GM12878 (cell line): Measurements from ENCODE around the gene CCDC17. TPM values are rescaled to one million over a fixed set of nuclear protein-coding genes. Genes with fewer than 3 reads are reported as not detected.
A peak's percentile ranks its signal among the peaks of the same experiment; 100 is the strongest.

Experiments used
- ATAC-seq: fragments of 200-7000 bp; cut with Tn5 transposase; 3 replicates; pipeline ENCODE4 v1.9.1; 2020; ENCODE audit warnings: mild to moderate bottlenecking, moderate library complexity
- BruUV-seq: library from RNA; stranded (reverse); fragments of 400-500 nt; replicated peaks from 2 replicates; lab custom pipeline; 2021; lab: Mats Ljungman, UMichigan
- CTCF ChIA-PET: fragments of 300-600 bp; sonication (Branson Sonifier 250); formaldehyde crosslinking; extraction: SDS; loops from one replicate; lab custom pipeline; 2021; ENCODE audit warnings: inconsistent platforms; lab: Yijun Ruan, JAX
- POLR2A ChIA-PET: fragments of 350-600 bp; formaldehyde crosslinking; extraction: SDS; loops from one replicate; lab custom pipeline; 2021; ENCODE audit warnings: inconsistent platforms; lab: Charles Lee
- RAD21 ChIA-PET: fragments of 300-600 bp; sonication (Branson Sonifier 250); formaldehyde crosslinking; loops from one replicate; lab custom pipeline; 2023; ENCODE audit warnings: antibody characterized with exemption; ENCODE audit not compliant: unreplicated experiment; lab: Charles Lee
- SMC1A ChIA-PET: fragments of 300-600 bp; sonication (Branson Sonifier 250); formaldehyde crosslinking; loops from one replicate; lab custom pipeline; 2023; ENCODE audit not compliant: unreplicated experiment, uncharacterized antibody; lab: Charles Lee
- DNase-seq: peaks from one replicate; pipeline ENCODE4 v3.0.0-alpha.2; 2011; ENCODE audit warnings: low read depth, low spot score
- FAIRE-seq: peaks from 3 replicates; lab custom pipeline; 2011; peaks lifted over from hg19 to GRCh38; lab: Jason Lieb, UNC
- H2AFZ ChIP-seq: 2 replicates; pipeline ENCODE4 v1.6.0; 2011; ENCODE audit warnings: low read depth, low read length, control low read depth; ENCODE audit not compliant: control insufficient read depth
- H3K27ac ChIP-seq: 2 replicates; pipeline ENCODE4 v1.5.1; 2011; ENCODE audit warnings: control low read depth; ENCODE audit not compliant: control insufficient read depth, insufficient read depth
- H3K27me3 ChIP-seq, 2 experiments: replicated peaks in 1 of 2; 2 replicates each; pipeline versions ENCODE4 v1.6.0 to v1.6.1; 2011; ENCODE audit warnings: low read length in 1 of 2; ENCODE audit not compliant: control insufficient read depth in 2 of 2, insufficient read depth in 2 of 2
- H3K36me3 ChIP-seq, 2 experiments: 2 replicates each; pipeline ENCODE4 v1.5.1; 2011; ENCODE audit warnings: low read length in 1 of 2; ENCODE audit not compliant: control insufficient read depth in 2 of 2, insufficient read depth in 2 of 2
- H3K4me1 ChIP-seq: 2 replicates; pipeline ENCODE4 v1.6.1; 2011; ENCODE audit warnings: mild to moderate bottlenecking, low read length, moderate library complexity, mixed read lengths; ENCODE audit not compliant: control insufficient read depth, insufficient read depth
- H3K4me2 ChIP-seq: 2 replicates; pipeline ENCODE4 v1.6.0; 2011; ENCODE audit warnings: control low read depth; ENCODE audit not compliant: control insufficient read depth, insufficient read depth
- H3K4me3 ChIP-seq: fragments of 200-600 bp; sonication (generic); 2 replicates; pipeline ENCODE4 v1.5.1; 2016
- H3K79me2 ChIP-seq: 2 replicates; pipeline ENCODE4 v1.6.0; 2011; ENCODE audit warnings: low read length; ENCODE audit not compliant: control insufficient read depth, insufficient read depth
- H3K9ac ChIP-seq: 2 replicates; pipeline ENCODE4 v1.8.0; 2011; ENCODE audit warnings: low read length, control low read depth, mixed read lengths; ENCODE audit not compliant: control insufficient read depth, insufficient read depth
- H3K9me3 ChIP-seq: replicated peaks from 3 replicates; pipeline ENCODE4 v1.5.1; 2011; ENCODE audit warnings: mild to moderate bottlenecking, low read length; ENCODE audit not compliant: control insufficient read depth, insufficient read depth
- H4K20me1 ChIP-seq: 2 replicates; pipeline ENCODE4 v1.6.0; 2011; ENCODE audit not compliant: control insufficient read depth, insufficient read depth
- ASH2L ChIP-seq: fragments of 300-600, 200-600 bp; sonication (generic); IDR thresholded peaks from 2 replicates; pipeline ENCODE4 v1.6.1; 2017; ENCODE audit warnings: low read depth, mild to moderate bottlenecking, borderline replicate concordance
- ATF3 ChIP-seq: IDR thresholded peaks from 2 replicates; pipeline ENCODE4 v1.6.1; 2011; ENCODE audit warnings: low read depth, mild to moderate bottlenecking, low read length, moderate library complexity, borderline replicate concordance; ENCODE audit errors: extremely low read depth
- CHD2 ChIP-seq: IDR thresholded peaks from 2 replicates; pipeline ENCODE4 v1.6.1; 2011; ENCODE audit warnings: low read depth, low read length, improper control_type of control experiment, borderline replicate concordance
- CHD4 ChIP-seq: fragments of 200-600 bp; sonication (generic); IDR thresholded peaks from 2 replicates; pipeline ENCODE4 v1.6.1; 2016; ENCODE audit warnings: mild to moderate bottlenecking
- CREM ChIP-seq: IDR thresholded peaks from 2 replicates; pipeline ENCODE4 v1.6.1; 2014; ENCODE audit warnings: antibody characterized with exemption, low read depth
- DPF2 ChIP-seq: fragments of 450-650 bp; IDR thresholded peaks from 2 replicates; pipeline ENCODE4 v1.6.1; 2017; ENCODE audit warnings: mild to moderate bottlenecking
- EGR1 ChIP-seq, 2 experiments: IDR thresholded peaks; 1 replicate in 1 of 2; 2 replicates in 1 of 2; pipeline ENCODE4 v1.6.1; 2011 to 2012; ENCODE audit warnings: low read depth in 2 of 2, low read length in 2 of 2, borderline replicate concordance in 1 of 2, mild to moderate bottlenecking in 1 of 2, moderate library complexity in 1 of 2
- HDGF ChIP-seq: fragments of 450-650 bp; IDR thresholded peaks from 2 replicates; pipeline ENCODE4 v1.6.1; 2016; ENCODE audit warnings: antibody characterized with exemption
- JUNB ChIP-seq: IDR thresholded peaks from 2 replicates; pipeline ENCODE4 v1.6.1; 2016; ENCODE audit warnings: antibody characterized with exemption, mild to moderate bottlenecking
- LARP7 ChIP-seq: fragments of 450-650 bp; IDR thresholded peaks from 2 replicates; pipeline ENCODE4 v1.6.1; 2017; ENCODE audit warnings: mild to moderate bottlenecking
- MEF2B ChIP-seq: fragments of 450-650 bp; IDR thresholded peaks from 2 replicates; pipeline ENCODE4 v1.6.1; 2018; ENCODE audit warnings: mild to moderate bottlenecking, moderate library complexity; ENCODE audit not compliant: partially characterized antibody, poor library complexity, severe bottlenecking
- NFYB ChIP-seq: IDR thresholded peaks from 2 replicates; pipeline ENCODE4 v1.6.1; 2011; ENCODE audit warnings: low read depth, mild to moderate bottlenecking, low read length, improper control_type of control experiment, moderate library complexity; ENCODE audit not compliant: insufficient read depth
- NRF1 ChIP-seq: conservative IDR thresholded peaks from 2 replicates; pipeline ENCODE4 v1.6.1; 2011; ENCODE audit warnings: mild to moderate bottlenecking, low read depth, low read length, improper control_type of control experiment
- PAX5 ChIP-seq: IDR thresholded peaks from 2 replicates; pipeline ENCODE4 v1.6.1; 2011; ENCODE audit warnings: low read depth, low read length, borderline replicate concordance
- PRDM15 ChIP-seq: fragments of 450-650 bp; formaldehyde crosslinking; IDR thresholded peaks from 2 replicates; pipeline ENCODE4 v1.4.0; 2020; ENCODE audit warnings: mild to moderate bottlenecking, moderate library complexity
- SPI1 ChIP-seq: IDR thresholded peaks from 2 replicates; pipeline ENCODE4 v1.6.1; 2011; ENCODE audit warnings: low read depth, mild to moderate bottlenecking, low read length, moderate library complexity, borderline replicate concordance; ENCODE audit not compliant: insufficient read depth
- SREBF2 ChIP-seq: IDR thresholded peaks from 2 replicates; pipeline ENCODE4 v1.6.1; 2012; ENCODE audit warnings: mild to moderate bottlenecking, low read length
- ZNF24 ChIP-seq: fragments of 450-650 bp; IDR thresholded peaks from 2 replicates; pipeline ENCODE4 v1.6.1; 2017; ENCODE audit warnings: antibody characterized with exemption, mild to moderate bottlenecking
- ZNF274 ChIP-seq: IDR thresholded peaks from one replicate; pipeline ENCODE4 v1.8.0; 2011; ENCODE audit not compliant: insufficient read length, insufficient read depth
- ZSCAN29 ChIP-seq: fragments of 450-650 bp; IDR thresholded peaks from 2 replicates; pipeline ENCODE4 v1.6.1; 2017; ENCODE audit warnings: mild to moderate bottlenecking, moderate library complexity
- WGBS: methylation state at CpG from one replicate; pipeline ENCODE4 v1.1.6; 2016; ENCODE audit warnings: low lambda C conversion rate; ENCODE audit not compliant: insufficient replicate concordance, insufficient coverage; ENCODE audit errors: missing lambda C conversion rate; 5-methylcytosine and 5-hydroxymethylcytosine counted together
- in situ Hi-C: fragments of 300-500 bp; cut with MboI; formaldehyde crosslinking; loops from 9 replicates; pipeline ENCODE4 v1.14.3; 2018; ENCODE audit warnings: mixed read lengths
- intact Hi-C: fragments of 100-400 bp; cut with micrococcal nuclease; formaldehyde crosslinking; loops from one replicate; pipeline ENCODE4 v1.14.2; 2022; ENCODE audit not compliant: unreplicated experiment
- polyA plus RNA-seq, 11 experiments: library from polyadenylated mRNA; depleted of rRNA in 4 of 11; unstranded in 6 of 11; stranded (reverse) in 5 of 11; fragments of >200 nt; fragmentation: Nextera tagmentation in 4 of 11; fragmentation: Illumina TruSeq in 1 of 11; extraction: Ambion mirVana in 4 of 11; extraction: Trizol in 1 of 11; gene quantifications; 1 replicate in 1 of 11; 2 replicates in 10 of 11; pipeline versions ENCODE4 v1.2.1 to v1.2.3, GENCODE V29; 2011 to 2016; ENCODE audit warnings: inconsistent platforms in 2 of 11, missing spikeins in 2 of 11, low read depth in 1 of 11
- total RNA-seq, 4 experiments: library from RNA; depleted of rRNA in 3 of 4; stranded (reverse); fragments of >200 nt in 3 of 4; fragmentation: Illumina TruSeq in 1 of 4; extraction: Trizol in 1 of 4; gene quantifications; 2 replicates each; pipeline versions ENCODE4 v1.2.1 to v1.2.3, GENCODE V29; 2013 to 2021

CCDC17 gene
- total and polyA plus RNA-seq, 10 of the 15 experiments (the other 5 are each of a cell fraction or from before 2014, with no cell fraction given) = 0.15 to 1.9 (median 0.69) TPM

GRCh38 chr1:45584351-45585109, 39.3 kb downstream of the CCDC17 start:
- peaks cover 55% of the 10 kb centered on the region for H3K79me2 ChIP-seq
- no TSS peak for BruUV-seq
- ATAC-seq (peak; percentile 60), DNase-seq (peak; percentile 51), FAIRE-seq (peak; percentile 54)
- WGBS = under 1% methylated on average over 45 of the region's 59 CpGs
- SMC1A ChIA-PET = interaction anchor here (1.0 to 3.3 kb wide), 9 partner anchors 17 to 92 kb away, joined by 4 to 17 read pairs (median 7); partner anchors contain the start of genes AKR1A1, CCDC163 and MMACHC
- peaks cover 4% of the 10 kb centered on the region; the same call in 1 of the 2 replicates for H4K20me1 ChIP-seq
- CTCF ChIA-PET = interaction anchor here (1.3 to 7.8 kb wide), 5 partner anchors 14 to 853 kb away, joined by 3 to 70 read pairs (median 8); partner anchors contain the start of gene RNU5D-1
- in situ Hi-C loops = loop anchor here (5.0 kb wide), 1 partner anchor 572 kb away; the partner anchor contains the start of genes HECTD3 and UROD
- intact Hi-C loops = loop anchor here (2.0 to 10.0 kb wide), 2 partner anchors 64 to 570 kb away; partner anchors contain the start of genes HECTD3, PRDX1 and UROD
- RAD21 ChIA-PET = interaction anchor here (1.0 to 5.8 kb wide), 7 partner anchors 34 to 279 kb away, joined by 3 to 24 read pairs (median 5); partner anchors contain the start of genes AKR1A1, CCDC163, GPBP1L1 and MMACHC
- POLR2A ChIA-PET = interaction anchor here (0.6 to 3.7 kb wide), 15 partner anchors 9 to 844 kb away, joined by 3 to 35 read pairs (median 5); partner anchors contain the start of genes CCDC163, GPBP1L1, MMACHC and MUTYH
- peak overlapping the region; percentile 94 for H3K4me3 ChIP-seq
- H3K4me1 ChIP-seq = peaks cover 12% of the 10 kb centered on the region; the same call in 1 of the 2 replicates
- peak overlapping the region; percentile 97 for H3K27ac ChIP-seq
- peak overlapping the region; percentile 98 for H3K9ac ChIP-seq
- H3K4me2 ChIP-seq = peak overlapping the region; percentile 93
- H2AFZ ChIP-seq = peak overlapping the region; percentile 86
- no peaks in the 10 kb centered on the region for H3K27me3 ChIP-seq
- H3K9me3 ChIP-seq = no peaks in the 10 kb centered on the region
- peaks cover 0 to 3% of the 10 kb centered on the region in 2 experiments; a peak in 2 of 4 replicates for H3K36me3 ChIP-seq
- no peak for TF ChIP-seq CHD4
- TF ChIP-seq JUNB = no peak
- 0 out of 2 replicates have a peak, but pooled peaks have one; percentile 6 for TF ChIP-seq NRF1
- TF ChIP-seq ASH2L = no peak; the same call in 1 of the 2 replicates
- TF ChIP-seq CHD2 = no peak
- no peak for TF ChIP-seq MEF2B
- 0 out of 2 replicates have a peak, but pooled peaks have one; percentile 31 for TF ChIP-seq CREM
- TF ChIP-seq NFYB = no peak
- no peak for TF ChIP-seq LARP7
- TF ChIP-seq ZNF24 = no peak
- TF ChIP-seq SREBF2 = no peak
- no peak for TF ChIP-seq HDGF
- no peak for TF ChIP-seq SPI1
- no peak for TF ChIP-seq ATF3
- peak in 1 of 2 experiments; percentile 43; a peak in 1 of 3 replicates for TF ChIP-seq EGR1 (IDR thresholded peaks at IDR 0.05; ENCODE audit: borderline replicate concordance in 1 of 2, low read depth in 2 of 2, low read length in 2 of 2)
- no peak for TF ChIP-seq PAX5
- TF ChIP-seq DPF2 = no peak
- no peak for TF ChIP-seq ZNF274
- TF ChIP-seq PRDM15 (CRISPR knock-in tag) = no peak
- TF ChIP-seq ZSCAN29 = no peak
